Measurements from ENCODE around the gene ATF7.

DNA sequence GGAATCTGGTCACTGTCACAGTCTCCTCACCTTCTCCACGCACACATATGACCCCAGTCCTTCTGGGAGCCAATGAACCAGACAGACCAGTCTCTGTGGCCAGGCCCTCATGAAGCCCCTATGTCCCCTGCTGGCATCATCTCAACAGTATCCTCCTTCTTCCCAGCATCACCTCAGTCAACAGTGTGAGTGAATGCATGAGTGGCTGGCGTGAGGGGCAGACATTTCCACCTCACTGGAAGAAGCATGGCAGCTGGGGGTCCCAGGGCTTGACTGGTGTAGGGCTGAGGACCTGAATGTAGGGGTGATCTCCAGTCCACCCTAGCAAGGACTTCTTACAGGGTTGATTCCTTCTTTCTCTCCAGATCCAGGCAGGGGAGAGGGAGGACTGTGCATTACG is 128.7 kb downstream of the ATF7 start:
- TF ChIP-seq, protein P1, sequence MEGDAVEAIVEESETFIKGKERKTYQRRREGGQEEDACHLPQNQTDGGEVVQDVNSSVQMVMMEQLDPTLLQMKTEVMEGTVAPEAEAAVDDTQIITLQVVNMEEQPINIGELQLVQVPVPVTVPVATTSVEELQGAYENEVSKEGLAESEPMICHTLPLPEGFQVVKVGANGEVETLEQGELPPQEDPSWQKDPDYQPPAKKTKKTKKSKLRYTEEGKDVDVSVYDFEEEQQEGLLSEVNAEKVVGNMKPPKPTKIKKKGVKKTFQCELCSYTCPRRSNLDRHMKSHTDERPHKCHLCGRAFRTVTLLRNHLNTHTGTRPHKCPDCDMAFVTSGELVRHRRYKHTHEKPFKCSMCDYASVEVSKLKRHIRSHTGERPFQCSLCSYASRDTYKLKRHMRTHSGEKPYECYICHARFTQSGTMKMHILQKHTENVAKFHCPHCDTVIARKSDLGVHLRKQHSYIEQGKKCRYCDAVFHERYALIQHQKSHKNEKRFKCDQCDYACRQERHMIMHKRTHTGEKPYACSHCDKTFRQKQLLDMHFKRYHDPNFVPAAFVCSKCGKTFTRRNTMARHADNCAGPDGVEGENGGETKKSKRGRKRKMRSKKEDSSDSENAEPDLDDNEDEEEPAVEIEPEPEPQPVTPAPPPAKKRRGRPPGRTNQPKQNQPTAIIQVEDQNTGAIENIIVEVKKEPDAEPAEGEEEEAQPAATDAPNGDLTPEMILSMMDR (conservative IDR thresholded peaks at IDR 0.05; ENCODE audit: low read depth, low read length) = no peak
- TF ChIP-seq EZH2 (IDR thresholded peaks at IDR 0.05; ENCODE audit: borderline replicate concordance, low read depth, low read length, poor library complexity, severe bottlenecking) = no peak
